HG03378 (cell line): Measurements from ENCODE around the gene CNKSR3.

ENCODE experiments used
- ATAC-seq: cut with Tn5 transposase; IDR thresholded peaks from one replicate; pipeline ENCODE4 v1.9.1; 2021; ENCODE audit warnings: mild to moderate bottlenecking, moderate library complexity; ENCODE audit not compliant: unreplicated experiment

The CNKSR3 gene

GRCh38 chr6:154390034-154390433 is 120.5 kb downstream of the CNKSR3 start:
- ATAC-seq, result no peak

GRCh38 chr6:154388803-154389202 is 121.7 kb downstream of the CNKSR3 start:
- no peak for ATAC-seq

DNA sequence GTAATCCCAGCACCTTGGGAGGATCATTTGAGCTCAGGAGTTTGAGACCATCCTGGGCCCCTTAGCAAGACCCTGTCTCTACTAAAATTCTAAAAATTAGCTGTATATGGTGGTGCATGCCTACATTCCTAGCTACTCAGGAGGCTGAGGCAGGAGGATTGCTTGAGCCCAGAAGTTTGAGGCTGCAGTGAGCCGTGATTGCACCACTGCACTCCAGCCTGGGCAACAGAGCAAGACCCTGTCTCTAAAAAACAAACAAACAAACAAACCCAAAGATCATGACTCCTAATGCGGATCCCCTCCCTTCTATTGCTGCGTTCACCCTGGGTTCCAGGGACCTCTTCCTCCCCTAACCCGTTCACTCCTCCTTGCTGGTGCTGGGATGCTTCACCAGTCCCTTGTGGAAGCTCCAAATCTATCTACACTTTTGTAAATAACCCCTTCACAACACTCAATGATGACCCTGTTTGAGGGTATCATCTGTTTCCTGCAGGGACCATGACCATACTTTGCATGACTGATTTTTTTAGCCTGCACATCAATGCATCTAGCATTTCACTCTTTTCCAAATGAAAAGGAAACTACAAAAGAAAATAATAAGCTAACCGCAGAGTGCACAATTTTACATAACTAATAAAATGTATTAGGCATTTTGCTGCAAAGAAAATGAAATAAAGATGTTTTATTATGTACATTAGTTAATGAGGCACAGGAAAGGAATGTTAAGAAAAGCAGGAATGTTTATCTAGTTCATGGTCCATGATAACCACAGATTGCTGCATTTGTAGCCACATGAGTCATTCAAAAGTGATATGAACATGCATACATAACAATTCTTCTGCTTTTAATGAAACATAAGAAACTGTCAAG is 123.4 kb downstream of the CNKSR3 start:
- ATAC-seq, result no peak

GRCh38 chr6:154384191-154384590 is 126.3 kb downstream of the CNKSR3 start:
- no peak for ATAC-seq

- ATAC-seq, result no peak
Measured at GRCh38 chr6:154383273-154383672, 127.2 kb downstream of the CNKSR3 start.

DNA sequence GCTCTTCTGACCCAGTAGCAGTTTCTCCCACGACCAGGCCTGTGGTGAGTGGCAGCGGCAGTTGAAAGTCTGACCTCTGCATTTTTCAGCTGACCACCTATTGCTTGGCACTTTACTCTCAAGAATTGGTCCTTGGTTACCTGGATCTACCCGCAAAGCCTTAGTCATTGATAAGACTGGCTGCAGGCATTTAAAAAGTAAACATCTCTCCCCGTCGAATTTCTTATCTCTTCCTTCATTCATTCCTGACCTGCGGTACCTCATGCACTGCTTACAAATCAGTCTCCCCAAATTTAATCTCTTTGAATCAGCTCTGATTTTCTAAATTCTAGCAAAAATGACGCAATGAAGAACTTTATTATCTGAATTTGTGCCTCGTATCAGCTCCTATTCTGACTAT is 127.7 kb downstream of the CNKSR3 start:
- no peak for ATAC-seq

DNA sequence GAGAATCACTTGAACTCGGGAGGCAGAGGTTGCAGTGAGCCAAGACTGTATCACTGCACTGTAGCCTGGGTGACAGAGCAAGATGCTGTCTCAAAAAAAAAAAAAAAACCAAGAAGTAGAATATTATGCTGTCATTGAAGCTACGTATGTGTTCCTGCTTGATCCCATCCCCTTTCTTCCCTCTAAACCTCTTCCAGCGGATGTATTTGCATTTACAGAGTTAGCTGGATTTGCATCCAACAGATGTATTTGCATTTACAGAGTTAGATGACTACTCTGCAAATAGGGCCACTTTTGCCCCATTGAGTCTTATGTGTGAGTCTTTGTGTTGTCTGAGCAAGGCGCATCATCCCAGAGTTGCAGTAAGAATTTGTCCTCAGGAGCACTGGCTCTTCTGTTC is 128.9 kb downstream of the CNKSR3 start:
- no peak for ATAC-seq

GRCh38 chr6:154380741-154381140 is 129.7 kb downstream of the CNKSR3 start:
- no peak for ATAC-seq

DNA sequence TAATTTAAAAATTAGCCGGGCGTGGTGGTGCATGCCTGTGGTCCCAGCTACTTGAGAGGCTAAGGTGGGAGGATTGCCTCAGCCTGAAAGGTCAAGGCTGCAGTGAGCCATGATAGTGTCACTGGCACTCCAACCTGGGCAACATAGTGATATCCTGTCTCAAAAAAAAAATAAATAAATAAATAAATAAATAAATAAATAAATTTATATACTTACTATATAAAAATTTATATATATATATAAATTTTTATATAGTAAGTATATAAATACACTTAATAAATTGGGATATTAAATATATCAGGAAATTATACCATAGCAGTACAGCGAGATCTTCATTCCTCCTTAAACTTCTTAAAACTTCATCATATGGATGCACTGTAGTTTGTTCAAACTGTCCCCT is 130.9 kb downstream of the CNKSR3 start:
- no peak for ATAC-seq

DNA sequence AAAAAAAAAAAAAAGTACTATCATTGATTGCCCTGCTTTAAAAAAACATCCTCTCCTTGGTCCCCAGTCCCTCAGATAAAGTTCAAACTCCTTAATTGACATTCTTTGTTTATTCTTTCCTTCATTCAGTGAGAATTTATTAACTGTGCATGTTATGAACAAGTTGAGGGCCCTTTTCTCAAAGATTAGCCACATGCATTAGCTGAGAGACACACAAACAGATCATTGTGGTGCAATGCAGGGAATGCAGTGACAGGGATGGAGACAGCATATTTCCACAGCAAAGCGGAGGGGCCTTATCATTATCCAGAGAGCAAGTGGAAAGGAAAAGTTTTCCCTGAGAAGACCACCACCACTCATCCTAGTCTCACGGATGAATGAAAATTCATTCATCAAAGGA is 132.0 kb downstream of the CNKSR3 start:
- ATAC-seq, result no peak

- no peak for ATAC-seq
Measured at GRCh38 chr6:154377726-154378125, 132.8 kb downstream of the CNKSR3 start.

- ATAC-seq, result no peak
Measured at GRCh38 chr6:154373971-154374370, 136.5 kb downstream of the CNKSR3 start.

- ATAC-seq, result no peak
Measured at GRCh38 chr6:154371281-154371680, 139.2 kb downstream of the CNKSR3 start.

- ATAC-seq, result peak; percentile 78
Measured at GRCh38 chr6:154370545-154370944, 139.9 kb downstream of the CNKSR3 start.

DNA sequence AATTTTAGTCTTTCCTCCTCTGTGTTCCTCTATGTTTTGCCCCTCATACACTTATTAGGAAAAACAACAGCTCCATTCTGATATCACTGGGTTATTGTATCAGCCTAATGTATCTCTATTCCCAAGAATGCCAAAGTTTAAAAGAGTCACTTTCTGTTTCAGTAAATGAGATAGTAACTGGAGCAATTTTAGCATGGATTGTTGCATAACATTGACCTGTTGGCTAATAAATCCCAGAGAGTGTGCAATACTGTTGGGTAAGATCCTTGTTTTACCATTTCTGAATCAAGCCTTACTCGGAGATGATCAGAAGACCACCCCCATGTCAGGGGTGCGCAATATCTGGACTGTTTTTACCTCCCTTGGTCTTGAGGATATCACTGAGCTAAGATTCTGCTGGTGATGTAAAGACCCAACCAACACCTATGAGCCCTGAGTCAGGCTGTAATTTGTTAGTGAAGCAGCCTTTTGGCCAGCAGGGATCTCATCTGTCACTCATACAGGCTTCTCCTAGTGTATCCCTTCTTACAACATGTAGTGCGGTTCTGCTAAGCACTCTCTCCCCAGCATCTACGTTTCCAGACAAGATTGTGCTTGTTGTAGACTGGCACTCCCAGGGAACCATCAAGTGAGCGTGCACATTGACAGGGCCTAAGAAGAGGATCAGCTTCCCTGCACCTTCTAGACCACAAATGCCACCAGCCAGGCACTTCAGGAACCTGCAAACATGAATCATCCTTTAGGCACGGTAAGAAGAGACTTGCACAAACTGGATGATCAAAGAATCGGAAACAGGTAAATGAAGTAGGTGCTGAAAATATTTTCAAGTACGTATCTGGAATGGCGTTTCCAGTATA is 142.4 kb downstream of the CNKSR3 start:
- no peak for ATAC-seq

GRCh38 chr6:154367336-154367735 is 143.1 kb downstream of the CNKSR3 start:
- no peak for ATAC-seq

DNA sequence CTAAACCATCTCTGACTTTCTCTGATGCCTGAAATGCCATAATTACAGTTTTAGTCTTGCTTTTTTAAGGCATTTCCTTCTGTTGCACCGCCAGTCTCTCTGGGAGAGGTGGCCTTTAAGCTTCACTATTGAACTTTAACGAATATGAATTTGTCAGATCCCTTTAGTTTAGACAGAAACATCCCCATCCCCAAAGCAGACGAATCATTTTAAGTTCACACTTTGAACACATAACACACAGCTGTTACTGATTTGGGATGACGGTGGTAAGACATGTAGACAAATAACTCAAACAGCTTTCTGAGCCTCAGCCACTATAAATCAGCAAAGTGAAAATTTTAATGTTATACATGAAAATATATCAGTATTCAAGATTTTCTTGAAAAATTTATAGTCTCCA is 146.7 kb downstream of the CNKSR3 start:
- no peak for ATAC-seq

DNA sequence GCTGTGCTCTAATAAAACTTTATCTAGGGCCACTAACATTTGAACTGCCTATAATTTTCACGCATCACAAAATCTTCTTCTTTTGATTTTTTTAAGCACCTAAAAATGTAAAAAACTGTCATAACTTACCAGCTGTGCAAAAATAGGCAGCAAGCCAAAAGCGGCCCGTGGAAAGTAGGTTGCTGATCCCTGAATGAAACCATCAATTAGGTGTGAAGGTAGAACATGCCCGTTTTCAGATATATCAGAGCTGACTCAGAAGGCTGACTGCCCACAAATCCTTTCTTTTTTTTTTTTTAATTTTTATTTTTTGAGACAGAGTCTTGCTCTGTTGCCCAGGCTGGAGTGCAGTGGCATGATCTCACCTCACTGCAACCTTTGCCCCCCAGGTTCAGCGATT is 149.0 kb downstream of the CNKSR3 start:
- ATAC-seq, result no peak

- ATAC-seq, result no peak
Measured at GRCh38 chr6:154360476-154360875, 150.0 kb downstream of the CNKSR3 start.

GRCh38 chr6:154359679-154360078 is 150.8 kb downstream of the CNKSR3 start:
- ATAC-seq, result no peak

GRCh38 chr6:154359161-154359574 is 151.3 kb downstream of the CNKSR3 start:
- ATAC-seq, result no peak

GRCh38 chr6:154358019-154358545 is 152.4 kb downstream of the CNKSR3 start:
- ATAC-seq, result no peak
